AG09309 (cell line): Measurements from ENCODE around the gene B4GALNT4.
"Not testable (repeated sequence)": the region's sequence is repeated elsewhere in the genome, so short reads cannot be mapped to it uniquely, and the experiment has no call there.

ENCODE experiments used
- DNase-seq: peaks from one replicate; pipeline ENCODE4 v3.0.0-alpha.2; 2010; ENCODE audit warnings: low read depth
- H3K4me3 ChIP-seq: 2 replicates; pipeline ENCODE4 v1.5.1; 2011; ENCODE audit warnings: mild to moderate bottlenecking, low read depth, low read length, moderate library complexity; ENCODE audit not compliant: control insufficient read depth
- TF ChIP-seq, protein P1 (sequence below): IDR thresholded peaks from 2 replicates; pipeline ENCODE4 v1.5.1; 2011; ENCODE audit warnings: mild to moderate bottlenecking, low read depth, low read length, inconsistent platforms; ENCODE audit not compliant: insufficient read depth, control insufficient read depth; ENCODE audit errors: missing control alignments

B4GALNT4 gene

GRCh38 chr11:357582-357981 lies 11.7 kb upstream of the B4GALNT4 start:
- H3K4me3 ChIP-seq = no peak overlapping the region
- TF ChIP-seq, protein P1, sequence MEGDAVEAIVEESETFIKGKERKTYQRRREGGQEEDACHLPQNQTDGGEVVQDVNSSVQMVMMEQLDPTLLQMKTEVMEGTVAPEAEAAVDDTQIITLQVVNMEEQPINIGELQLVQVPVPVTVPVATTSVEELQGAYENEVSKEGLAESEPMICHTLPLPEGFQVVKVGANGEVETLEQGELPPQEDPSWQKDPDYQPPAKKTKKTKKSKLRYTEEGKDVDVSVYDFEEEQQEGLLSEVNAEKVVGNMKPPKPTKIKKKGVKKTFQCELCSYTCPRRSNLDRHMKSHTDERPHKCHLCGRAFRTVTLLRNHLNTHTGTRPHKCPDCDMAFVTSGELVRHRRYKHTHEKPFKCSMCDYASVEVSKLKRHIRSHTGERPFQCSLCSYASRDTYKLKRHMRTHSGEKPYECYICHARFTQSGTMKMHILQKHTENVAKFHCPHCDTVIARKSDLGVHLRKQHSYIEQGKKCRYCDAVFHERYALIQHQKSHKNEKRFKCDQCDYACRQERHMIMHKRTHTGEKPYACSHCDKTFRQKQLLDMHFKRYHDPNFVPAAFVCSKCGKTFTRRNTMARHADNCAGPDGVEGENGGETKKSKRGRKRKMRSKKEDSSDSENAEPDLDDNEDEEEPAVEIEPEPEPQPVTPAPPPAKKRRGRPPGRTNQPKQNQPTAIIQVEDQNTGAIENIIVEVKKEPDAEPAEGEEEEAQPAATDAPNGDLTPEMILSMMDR = no peak

DNA sequence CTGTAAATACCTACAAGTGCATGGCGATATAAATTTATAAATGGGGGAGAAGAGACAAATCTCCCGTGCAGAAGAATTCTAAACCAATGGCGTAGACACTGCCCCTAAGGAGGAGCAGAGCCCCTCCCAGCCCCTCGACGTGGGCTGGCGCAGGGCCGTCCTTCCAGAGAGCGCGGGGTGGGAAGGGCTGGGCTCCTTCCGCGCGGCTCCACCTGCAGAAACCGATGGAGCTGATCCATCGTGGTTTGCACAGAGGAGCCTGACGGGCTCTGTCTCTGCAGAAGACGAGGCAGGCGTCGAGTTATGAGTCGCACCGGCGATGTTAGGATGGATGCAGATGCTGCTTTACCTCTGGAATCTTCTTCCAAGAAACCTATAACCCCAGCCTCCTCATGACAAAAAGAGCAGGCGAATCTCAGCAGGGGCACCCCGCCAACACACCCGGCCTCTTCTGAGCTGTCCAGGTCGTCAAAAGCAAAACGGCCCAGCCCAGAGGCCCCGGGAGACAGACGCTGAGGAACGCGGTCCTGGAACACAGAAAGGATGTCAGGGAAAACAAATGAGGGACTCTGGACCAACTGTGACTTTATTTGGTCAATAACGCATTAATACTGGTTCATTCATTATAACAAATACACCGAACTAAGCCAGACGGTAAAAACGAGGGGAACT lies 11.0 kb upstream of the B4GALNT4 start:
- H3K4me3 ChIP-seq = no peak overlapping the region
- no peak for DNase-seq
- TF ChIP-seq, protein P1 = no peak

More at GRCh38 chr11:357582-357981, 11.7 kb upstream of the B4GALNT4 start:
- no peak for DNase-seq

GRCh38 chr11:359181-359714 lies 10.1 kb upstream of the B4GALNT4 start:
- no peak for DNase-seq
- H3K4me3 ChIP-seq = no peak overlapping the region
- TF ChIP-seq, protein P1 = no peak

- TF ChIP-seq, protein P1 = no peak
- H3K4me3 ChIP-seq = no peak overlapping the region
- DNase-seq = no peak
Observed at GRCh38 chr11:360326-361280, 8.7 kb upstream of the B4GALNT4 start.

DNA sequence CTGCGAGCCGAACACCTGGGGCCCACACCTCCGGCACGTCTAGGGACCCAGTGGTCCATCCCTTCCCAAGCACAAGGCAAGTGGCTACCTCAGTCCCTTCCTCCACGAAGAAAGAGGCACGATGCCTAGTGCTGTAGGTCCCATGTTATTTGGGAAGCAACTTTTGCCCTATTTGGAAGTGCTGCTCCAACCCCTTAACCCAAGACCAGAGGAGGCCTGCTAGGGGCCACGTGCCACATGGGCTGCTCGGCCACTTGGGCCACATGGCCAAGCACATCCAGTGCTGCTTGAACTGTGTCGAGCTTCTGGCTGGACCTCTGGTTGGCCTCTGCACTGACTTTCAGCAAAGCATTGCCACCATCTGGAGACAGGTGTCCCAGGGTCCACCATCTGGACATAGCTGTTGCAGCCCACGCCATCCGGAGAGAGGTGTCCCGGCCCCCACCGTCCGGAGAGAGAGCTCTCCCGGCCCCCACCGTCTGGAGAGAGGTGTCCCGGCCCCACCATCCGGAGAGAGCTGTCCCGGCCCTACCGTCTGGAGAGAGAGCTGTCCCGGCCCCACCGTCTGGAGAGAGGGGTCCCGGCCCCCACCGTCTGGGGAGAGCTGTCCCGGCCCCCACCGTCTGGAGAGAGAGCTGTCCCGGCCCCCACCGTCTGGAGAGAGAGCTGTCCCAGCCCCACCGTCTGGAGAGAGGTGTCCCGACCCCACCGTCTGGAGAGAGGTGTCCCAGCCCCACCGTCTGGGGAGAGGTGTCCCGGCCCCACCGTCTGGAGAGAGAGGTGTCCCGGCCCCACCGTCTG lies 6.5 kb upstream of the B4GALNT4 start:
- no peak overlapping the region for H3K4me3 ChIP-seq
- TF ChIP-seq, protein P1 = no peak
- DNase-seq = no peak

- not testable (repeated sequence) for DNase-seq, H3K4me3 ChIP-seq
Observed at GRCh38 chr11:363443-363805, 5.9 kb upstream of the B4GALNT4 start.
